SK-N-MC (cell line): ENCODE data around the gene EMILIN2.

Experiments
- DNase-seq: peaks from one replicate; pipeline ENCODE4 v3.0.0-alpha.2; 2011; ENCODE audit warnings: low read depth, low spot score
- H3K27ac ChIP-seq: fragments of 200-600 bp; sonication (generic); 2 replicates; pipeline ENCODE4 v1.5.1; 2016; ENCODE audit warnings: mixed run types
- H3K36me3 ChIP-seq: fragments of 200-600 bp; sonication (generic); 2 replicates; pipeline ENCODE4 v1.6.1; 2017; ENCODE audit warnings: antibody characterized with exemption, low read length, mixed read lengths; ENCODE audit not compliant: insufficient read depth
- H3K4me3 ChIP-seq: fragments of 200-600 bp; sonication (generic); 2 replicates; pipeline ENCODE4 v1.5.1; 2016
- H3K9ac ChIP-seq: fragments of 200-600 bp; sonication (generic); 2 replicates; pipeline ENCODE4 v1.8.0; 2017; ENCODE audit warnings: mixed run types, mixed read lengths; ENCODE audit not compliant: insufficient read length
- H3K9me3 ChIP-seq: fragments of 200-600 bp; sonication (generic); 2 replicates; pipeline ENCODE4 v1.6.1; 2017; ENCODE audit warnings: low read depth, mild to moderate bottlenecking, antibody characterized with exemption, low read length, moderate library complexity, mixed read lengths
- EZH2 ChIP-seq: fragments of 200-600 bp; sonication (generic); IDR thresholded peaks from one replicate; pipeline ENCODE4 v1.6.1; 2017; ENCODE audit warnings: antibody characterized with exemption
- FOXP2 ChIP-seq: optimal IDR thresholded peaks from 2 replicates; pipeline ENCODE3; 2011; ENCODE audit warnings: mild to moderate bottlenecking, moderate library complexity; ENCODE audit not compliant: insufficient read depth; ENCODE audit errors: extremely low read length, control extremely low read depth
- POLR2AphosphoS5 ChIP-seq: IDR thresholded peaks from 2 replicates; pipeline ENCODE4 v1.6.1; 2012; ENCODE audit warnings: mild to moderate bottlenecking, low read depth, low read length, borderline replicate concordance

Gene EMILIN2

GRCh38 chr18:2882201-2882600 is 35.4 kb downstream of the EMILIN2 start:
- no peak for TF ChIP-seq EZH2
- TF ChIP-seq FOXP2, result no peak
- no peak for TF ChIP-seq POLR2AphosphoS5
- H3K9me3 ChIP-seq, result no peaks in the 10 kb centered on the region
- no peak overlapping the region for H3K4me3 ChIP-seq
- no peaks in the 10 kb centered on the region for H3K36me3 ChIP-seq
- H3K9ac ChIP-seq, result no peak overlapping the region
- DNase-seq, result no peak
- no peak overlapping the region for H3K27ac ChIP-seq

- Histone ChIP-seq H3K36me3 (no peaks in the 10 kb centered on the region), H3K9me3 (no peaks in the 10 kb centered on the region), H3K27ac (no peak overlapping the region), H3K9ac (no peak overlapping the region), H3K4me3 (no peak overlapping the region)
- TF ChIP-seq FOXP2 (no peak), EZH2 (no peak), POLR2AphosphoS5 (no peak)
- DNase-seq, result no peak
Measured at GRCh38 chr18:2883076-2883735, 36.4 kb downstream of the EMILIN2 start.

- H3K36me3 ChIP-seq, result no peaks in the 10 kb centered on the region
- no peak overlapping the region for H3K9ac ChIP-seq
- TF ChIP-seq EZH2 (no peak), POLR2AphosphoS5 (no peak), FOXP2 (no peak)
- H3K4me3 ChIP-seq, result no peak overlapping the region
- H3K9me3 ChIP-seq, result no peaks in the 10 kb centered on the region
- H3K27ac ChIP-seq, result no peak overlapping the region
- no peak for DNase-seq
Measured at GRCh38 chr18:2884706-2885285, 38.0 kb downstream of the EMILIN2 start.

- Histone ChIP-seq H3K9ac (no peak overlapping the region), H3K36me3 (no peaks in the 10 kb centered on the region), H3K27ac (no peak overlapping the region), H3K9me3 (no peaks in the 10 kb centered on the region), H3K4me3 (no peak overlapping the region)
- TF ChIP-seq FOXP2 (no peak), EZH2 (no peak), POLR2AphosphoS5 (no peak)
- DNase-seq, result no peak
Measured at GRCh38 chr18:2887470-2887869, 40.7 kb downstream of the EMILIN2 start.

- Histone ChIP-seq H3K36me3 (no peaks in the 10 kb centered on the region), H3K4me3 (no peak overlapping the region), H3K27ac (no peak overlapping the region), H3K9me3 (no peaks in the 10 kb centered on the region), H3K9ac (no peak overlapping the region)
- no peak for DNase-seq
- TF ChIP-seq POLR2AphosphoS5 (no peak), FOXP2 (no peak), EZH2 (no peak)
Measured at GRCh38 chr18:2889761-2890192, 43.0 kb downstream of the EMILIN2 start.

GRCh38 chr18:2890606-2891005 is 43.8 kb downstream of the EMILIN2 start:
- Histone ChIP-seq H3K27ac (no peak overlapping the region), H3K9ac (no peak overlapping the region), H3K4me3 (no peak overlapping the region), H3K9me3 (no peaks in the 10 kb centered on the region), H3K36me3 (no peaks in the 10 kb centered on the region)
- DNase-seq, result no peak
- TF ChIP-seq FOXP2 (no peak), EZH2 (no peak), POLR2AphosphoS5 (no peak)

- DNase-seq, result no peak
- H3K9ac ChIP-seq, result no peak overlapping the region
- no peaks in the 10 kb centered on the region for H3K9me3 ChIP-seq
- H3K36me3 ChIP-seq, result no peaks in the 10 kb centered on the region
- TF ChIP-seq EZH2 (no peak), POLR2AphosphoS5 (no peak), FOXP2 (no peak)
- H3K27ac ChIP-seq, result no peak overlapping the region
- no peak overlapping the region for H3K4me3 ChIP-seq
Measured at GRCh38 chr18:2891526-2892431, 45.0 kb downstream of the EMILIN2 start.

GRCh38 chr18:2893056-2893455 is 46.2 kb downstream of the EMILIN2 start:
- TF ChIP-seq FOXP2, result no peak
- no peak for TF ChIP-seq EZH2
- TF ChIP-seq POLR2AphosphoS5, result no peak
- H3K36me3 ChIP-seq, result no peaks in the 10 kb centered on the region
- no peak for DNase-seq
- no peak overlapping the region for H3K9ac ChIP-seq
- H3K9me3 ChIP-seq, result no peaks in the 10 kb centered on the region
- H3K27ac ChIP-seq, result no peak overlapping the region
- H3K4me3 ChIP-seq, result no peak overlapping the region

GRCh38 chr18:2893676-2894075 is 46.9 kb downstream of the EMILIN2 start:
- no peak for TF ChIP-seq POLR2AphosphoS5
- TF ChIP-seq EZH2, result no peak
- TF ChIP-seq FOXP2, result no peak
- Histone ChIP-seq H3K36me3 (no peaks in the 10 kb centered on the region), H3K9me3 (no peaks in the 10 kb centered on the region), H3K4me3 (no peak overlapping the region), H3K9ac (no peak overlapping the region), H3K27ac (no peak overlapping the region)
- DNase-seq, result no peak
